Measurements from ENCODE around the gene MPP2.

MPP2 gene

DNA sequence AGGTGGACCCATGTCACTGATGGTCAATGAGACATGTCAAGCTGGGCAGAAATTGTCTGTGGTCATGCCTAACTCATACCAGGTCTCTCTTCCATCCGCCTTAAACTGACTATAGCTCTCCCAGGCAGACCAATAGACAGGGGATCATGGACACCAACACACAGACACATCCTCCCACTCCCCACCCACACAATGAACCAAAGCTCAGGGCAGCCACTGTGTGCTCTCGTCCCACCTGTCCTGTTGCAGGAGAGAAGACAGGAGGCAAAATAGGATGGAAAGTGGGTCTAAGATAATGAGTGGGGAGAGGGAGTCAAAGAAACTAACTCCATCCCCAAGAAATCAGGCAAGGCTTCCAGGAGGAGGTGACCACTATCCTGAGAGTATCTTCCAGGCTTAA, 43.2 kb upstream of the MPP2 start:
- DNase-seq (ENCODE audit: low read depth): no peak
- no peak overlapping the region for H3K4me3 ChIP-seq (replicated peaks; ENCODE audit: low read depth, low read length)
- no peak for TF ChIP-seq CTCF (IDR thresholded peaks at IDR 0.05; ENCODE audit: low read length, missing control alignments)

- H3K4me3 ChIP-seq (replicated peaks; ENCODE audit: low read depth, low read length): no peak overlapping the region
- no peak for TF ChIP-seq CTCF (IDR thresholded peaks at IDR 0.05; ENCODE audit: low read length, missing control alignments)
- no peak for DNase-seq (ENCODE audit: low read depth)
Observed at GRCh38 chr17:43949781-43950180, 42.4 kb upstream of the MPP2 start.

- no peak overlapping the region for H3K4me3 ChIP-seq (replicated peaks; ENCODE audit: low read depth, low read length)
- no peak for DNase-seq (ENCODE audit: low read depth)
- no peak for TF ChIP-seq CTCF (IDR thresholded peaks at IDR 0.05; ENCODE audit: low read length, missing control alignments)
Observed at GRCh38 chr17:43946781-43947180, 39.4 kb upstream of the MPP2 start.

- H3K4me3 ChIP-seq (replicated peaks; ENCODE audit: low read depth, low read length): no peak overlapping the region
- TF ChIP-seq CTCF (IDR thresholded peaks at IDR 0.05; ENCODE audit: low read length, missing control alignments): no peak
- DNase-seq (ENCODE audit: low read depth): no peak
Observed at GRCh38 chr17:43945074-43945829, 37.9 kb upstream of the MPP2 start.

- DNase-seq (ENCODE audit: low read depth): no peak
- no peak within 1 kb of the TSS for H3K4me3 ChIP-seq (replicated peaks; ENCODE audit: low read depth, low read length)
- no peak for TF ChIP-seq CTCF (IDR thresholded peaks at IDR 0.05; ENCODE audit: low read length, missing control alignments)
Observed at GRCh38 chr17:43942051-43942685, 34.8 kb upstream of the MPP2 start, which contains the start of gene PPY. Gene PPY (minus strand): TSS chr17:43942476. CDS start chr17:43941654, 822 bp downstream.

- peak; percentile 39 for DNase-seq (ENCODE audit: low read depth)
- no peak overlapping the region for H3K4me3 ChIP-seq (replicated peaks; ENCODE audit: low read depth, low read length)
- TF ChIP-seq CTCF (IDR thresholded peaks at IDR 0.05; ENCODE audit: low read length, missing control alignments): peak; percentile 66
Observed at GRCh38 chr17:43940630-43941029, 33.3 kb upstream of the MPP2 start.

Measured in fibroblast of pulmonary artery (primary cell).